Trophoblast cell (in vitro differentiated cells and primary cell): ENCODE results near the gene AGER.

ENCODE experiments used
- DNase-seq, 2 donors: peaks; one replicate each; pipeline ENCODE4 v3.0.0-alpha.2; 2016
- H2AFZ ChIP-seq: 2 replicates; pipeline ENCODE4 v1.6.1; 2013; ENCODE audit warnings: low read length, moderate library complexity, mild to moderate bottlenecking; ENCODE audit not compliant: insufficient read depth, poor library complexity
- H2AK5ac ChIP-seq: 2 replicates; pipeline ENCODE4 v1.6.1; 2013; ENCODE audit warnings: mild to moderate bottlenecking, low read length
- H2BK120ac ChIP-seq: 2 replicates; pipeline ENCODE4 v1.6.1; 2013; ENCODE audit warnings: low read length, mild to moderate bottlenecking, moderate library complexity; ENCODE audit not compliant: insufficient read depth, poor library complexity
- H2BK12ac ChIP-seq: 2 replicates; pipeline ENCODE4 v1.6.1; 2013; ENCODE audit warnings: mild to moderate bottlenecking, low read length, moderate library complexity
- H2BK5ac ChIP-seq: 2 replicates; pipeline ENCODE4 v1.6.1; 2013; ENCODE audit warnings: low read length, low read depth, moderate library complexity, mild to moderate bottlenecking; ENCODE audit not compliant: poor library complexity
- H3K14ac ChIP-seq: 2 replicates; pipeline ENCODE4 v1.6.1; 2013; ENCODE audit warnings: mild to moderate bottlenecking, low read length
- H3K18ac ChIP-seq: 2 replicates; pipeline ENCODE4 v1.6.1; 2013; ENCODE audit warnings: mild to moderate bottlenecking, low read length
- H3K23ac ChIP-seq: 2 replicates; pipeline ENCODE4 v1.6.1; 2013; ENCODE audit warnings: low read length
- H3K27ac ChIP-seq: 2 replicates; pipeline ENCODE4 v1.5.1; 2013; ENCODE audit warnings: low read depth, mild to moderate bottlenecking, inconsistent platforms, low read length, moderate library complexity
- H3K27me3 ChIP-seq: 2 replicates; pipeline ENCODE4 v1.6.1; 2013; ENCODE audit warnings: inconsistent platforms, mild to moderate bottlenecking, low read length, moderate library complexity; ENCODE audit not compliant: insufficient read depth
- H3K36me3 ChIP-seq, 2 experiments: 1 replicate in 1 of 2; 2 replicates in 1 of 2; pipeline ENCODE4 v1.6.1; 2013; ENCODE audit warnings: low read length in 2 of 2, mild to moderate bottlenecking in 2 of 2, moderate library complexity in 1 of 2; ENCODE audit not compliant: insufficient read depth in 2 of 2, control insufficient read depth in 1 of 2
- H3K4ac ChIP-seq: 2 replicates; pipeline ENCODE4 v1.6.1; 2013; ENCODE audit warnings: low read depth, mild to moderate bottlenecking, low read length, moderate library complexity
- H3K4me1 ChIP-seq, 2 experiments: 1 replicate in 1 of 2; 2 replicates in 1 of 2; pipeline ENCODE4 v1.6.1; 2013; ENCODE audit warnings: low read length in 2 of 2, mild to moderate bottlenecking in 2 of 2, moderate library complexity in 1 of 2; ENCODE audit not compliant: insufficient read depth in 2 of 2, control insufficient read depth in 1 of 2
- H3K4me2 ChIP-seq: 2 replicates; pipeline ENCODE4 v1.6.1; 2013; ENCODE audit warnings: inconsistent platforms, mild to moderate bottlenecking, low read length, moderate library complexity
- H3K4me3 ChIP-seq: 2 replicates; pipeline ENCODE4 v1.5.1; 2013; ENCODE audit warnings: mild to moderate bottlenecking, low read depth, low read length, inconsistent platforms
- H3K79me1 ChIP-seq: one replicate; pipeline ENCODE4 v1.6.1; 2013; ENCODE audit warnings: low read length
- H3K79me2 ChIP-seq: 2 replicates; pipeline ENCODE4 v1.6.1; 2013; ENCODE audit warnings: low read length, mild to moderate bottlenecking; ENCODE audit not compliant: control insufficient read depth, insufficient read depth, poor library complexity
- H3K9ac ChIP-seq: 2 replicates; pipeline ENCODE4 v1.6.1; 2013; ENCODE audit warnings: mild to moderate bottlenecking, low read length
- H3K9me3 ChIP-seq: 2 replicates; pipeline ENCODE4 v1.6.1; 2013; ENCODE audit warnings: low read depth, mild to moderate bottlenecking, control low read depth, inconsistent platforms, low read length; ENCODE audit not compliant: insufficient read depth
- H4K12ac ChIP-seq: 2 replicates; pipeline ENCODE4 v1.6.1; 2013; ENCODE audit warnings: low read depth, mild to moderate bottlenecking, low read length, moderate library complexity
- H4K8ac ChIP-seq: 2 replicates; pipeline ENCODE4 v1.6.1; 2013; ENCODE audit warnings: low read depth, mild to moderate bottlenecking, low read length, moderate library complexity
- H4K91ac ChIP-seq: one replicate; pipeline ENCODE4 v1.6.1; 2013; ENCODE audit warnings: low read depth, mild to moderate bottlenecking, low read length, moderate library complexity
- WGBS: extraction: QIAGEN DNeasy Blood & Tissue Kit; methylation state at CpG from one replicate; pipeline ENCODE4 v1.1.7; 2013; ENCODE audit warnings: missing lambda C conversion rate; ENCODE audit not compliant: insufficient read length, insufficient coverage; ENCODE audit errors: extremely low coverage; 5-methylcytosine and 5-hydroxymethylcytosine counted together

AGER gene

DNA sequence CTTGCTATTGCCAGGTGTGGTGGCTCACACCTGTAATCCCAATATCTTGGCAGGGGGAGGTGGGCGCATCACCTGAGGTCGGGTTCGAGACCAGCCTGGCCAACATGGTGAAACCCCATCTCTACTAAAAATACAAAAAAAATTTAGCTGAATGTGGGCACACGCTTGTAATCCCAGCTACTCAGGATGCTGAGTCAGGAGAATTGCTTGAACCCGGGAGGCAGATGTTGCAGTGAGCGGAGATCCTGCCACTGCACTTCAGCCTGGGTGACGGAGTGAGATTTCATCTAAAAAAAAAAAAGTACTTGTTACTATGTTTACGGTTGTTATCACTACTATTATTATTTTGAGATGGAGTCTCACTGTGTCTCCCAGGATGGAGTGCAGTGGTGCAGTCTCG lies 27.2 kb downstream of the AGER start:
- no peak for DNase-seq
- H3K79me1 ChIP-seq, result peaks cover 19% of the 10 kb centered on the region
- H3K4ac ChIP-seq, result no peak overlapping the region
- no peak overlapping the region for H2AFZ ChIP-seq
- no peak overlapping the region for H3K4me2 ChIP-seq
- H3K23ac ChIP-seq, result no peak overlapping the region
- peaks cover 5% of the 10 kb centered on the region for H3K27me3 ChIP-seq
- peaks cover 14% of the 10 kb centered on the region for H3K79me2 ChIP-seq
- H3K9me3 ChIP-seq, result no peaks in the 10 kb centered on the region
- H4K8ac ChIP-seq, result no peak overlapping the region
- H3K36me3 ChIP-seq, result peaks cover 20 to 25% of the 10 kb centered on the region in 2 experiments
- H3K4me3 ChIP-seq, result no peak overlapping the region
- WGBS, result no CpG with 5 or more reads among the region's 9 CpGs
- no peak overlapping the region for H3K18ac ChIP-seq
- no peak overlapping the region for H3K9ac ChIP-seq
- H4K91ac ChIP-seq, result no peak overlapping the region
- H2BK120ac ChIP-seq, result no peak overlapping the region
- no peak overlapping the region for H3K27ac ChIP-seq
- no peak overlapping the region for H2AK5ac ChIP-seq
- H2BK12ac ChIP-seq, result no peak overlapping the region
- no peak overlapping the region for H4K12ac ChIP-seq
- no peak overlapping the region for H3K14ac ChIP-seq
- H2BK5ac ChIP-seq, result no peak overlapping the region
- peaks cover 10 to 11% of the 10 kb centered on the region in 2 experiments for H3K4me1 ChIP-seq

DNA sequence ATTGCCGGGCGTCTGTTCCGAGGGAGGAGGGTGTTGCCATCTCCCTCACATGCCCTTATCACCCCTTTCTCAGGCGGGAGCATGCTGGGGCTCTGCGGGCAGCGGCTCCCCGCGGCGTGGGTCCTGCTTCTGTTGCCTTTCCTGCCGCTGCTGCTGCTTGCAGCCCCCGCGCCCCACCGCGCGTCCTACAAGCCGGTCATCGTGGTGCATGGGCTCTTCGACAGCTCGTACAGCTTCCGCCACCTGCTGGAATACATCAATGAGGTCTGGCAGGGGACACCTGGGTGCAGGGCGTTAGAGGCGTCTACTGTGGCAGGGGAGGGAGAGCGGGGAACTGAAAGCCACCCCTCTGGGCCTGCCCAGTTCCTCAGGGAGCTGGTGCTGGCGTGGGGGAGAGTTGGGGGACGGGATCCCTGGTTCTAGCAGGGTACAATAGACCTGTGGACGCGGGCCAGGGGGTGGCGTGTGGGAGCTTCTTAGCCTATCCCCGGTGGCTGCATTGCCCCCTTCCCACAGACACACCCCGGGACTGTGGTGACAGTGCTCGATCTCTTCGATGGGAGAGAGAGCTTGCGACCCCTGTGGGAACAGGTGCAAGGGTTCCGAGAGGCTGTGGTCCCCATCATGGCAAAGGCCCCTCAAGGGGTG lies 29.4 kb downstream of the AGER start:
- H4K91ac ChIP-seq, result peak overlapping the region; percentile 81
- peak overlapping the region; percentile 59 for H2AK5ac ChIP-seq
- peak overlapping the region; percentile 75 for H3K4ac ChIP-seq
- DNase-seq, result peak; percentile 41 to 68
- peak overlapping the region; percentile 74 for H3K9ac ChIP-seq
- H3K4me3 ChIP-seq, result peak overlapping the region; percentile 82
- H3K23ac ChIP-seq, result no peak overlapping the region
- H2BK120ac ChIP-seq, result peak overlapping the region; percentile 70
- peaks cover 19% of the 10 kb centered on the region for H3K79me1 ChIP-seq
- peak overlapping the region; percentile 84 for H4K12ac ChIP-seq
- peak overlapping the region; percentile 96 for H2AFZ ChIP-seq
- H3K18ac ChIP-seq, result peak overlapping the region; percentile 85
- H3K4me1 ChIP-seq, result peaks cover 10 to 13% of the 10 kb centered on the region in 2 experiments
- peaks cover 20% of the 10 kb centered on the region for H3K27me3 ChIP-seq
- no peaks in the 10 kb centered on the region for H3K9me3 ChIP-seq
- H4K8ac ChIP-seq, result peak overlapping the region; percentile 87
- no peak overlapping the region for H2BK5ac ChIP-seq
- H3K14ac ChIP-seq, result peak overlapping the region; percentile 89
- H3K79me2 ChIP-seq, result peaks cover 14% of the 10 kb centered on the region
- H3K27ac ChIP-seq, result peak overlapping the region; percentile 46
- no CpG with 5 or more reads among the region's 34 CpGs for WGBS
- peak overlapping the region; percentile 96 for H3K4me2 ChIP-seq
- peaks cover 20 to 23% of the 10 kb centered on the region in 2 experiments for H3K36me3 ChIP-seq
- peak overlapping the region; percentile 17 for H2BK12ac ChIP-seq

DNA sequence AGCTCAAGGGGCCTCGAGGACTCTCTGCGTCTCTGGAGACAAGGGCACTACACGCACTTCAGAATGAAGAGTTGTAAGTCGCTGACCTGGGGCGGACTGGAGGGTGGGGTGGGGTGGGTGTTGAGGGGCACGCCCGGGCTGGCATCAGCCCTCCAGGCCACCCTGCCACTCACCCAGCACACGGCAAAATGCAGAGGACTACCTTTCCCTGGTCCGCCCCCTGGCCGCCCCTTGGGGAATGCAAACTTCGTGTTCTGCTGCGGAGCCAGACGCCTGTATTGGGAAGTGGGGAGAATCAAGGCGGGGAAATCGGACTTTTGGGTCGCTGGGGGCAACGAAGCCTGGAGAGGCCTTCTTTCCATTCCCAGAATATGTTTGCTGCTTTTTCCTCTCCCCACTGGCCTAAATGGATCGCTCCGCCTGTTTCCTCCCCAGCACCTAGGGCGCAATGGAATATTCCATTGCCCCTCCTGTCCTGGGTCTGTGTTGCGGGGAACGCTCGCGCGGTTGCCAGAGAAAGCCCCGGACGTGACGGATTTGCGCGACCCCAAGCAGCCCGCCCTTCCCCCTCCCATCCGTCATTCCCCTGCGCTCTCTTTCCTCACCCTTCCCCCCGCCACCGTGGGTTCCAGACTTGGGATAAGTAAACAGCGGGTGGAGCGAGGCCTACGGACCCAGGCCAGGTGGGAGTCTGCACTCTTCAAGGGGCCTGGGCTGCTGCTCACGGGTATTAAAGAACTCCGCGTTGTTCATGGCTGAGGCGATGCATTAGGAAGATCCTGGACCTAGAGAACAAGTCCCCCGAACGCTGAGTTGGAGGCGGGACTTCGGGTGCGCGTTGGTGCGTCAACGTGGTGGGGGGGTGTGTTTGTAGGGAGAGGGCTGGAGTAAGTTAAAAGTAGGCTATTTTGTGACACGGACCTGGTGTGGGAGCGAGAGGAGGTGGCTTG lies 30.2 kb downstream of the AGER start, which contains the start of gene PPT2:
TSS of gene PPT2 (plus strand) at position 578 of the 950 bp plus-strand sequence. CDS start 454 bp downstream, outside the sequence.
- Histone ChIP-seq H3K4me1 (peaks cover 10 to 13% of the 10 kb centered on the region in 2 experiments), H3K36me3 (peaks cover 20 to 23% of the 10 kb centered on the region in 2 experiments), H3K4ac (peak within 1 kb of the TSS; percentile 75), H4K12ac (peak within 1 kb of the TSS; percentile 91), H2BK12ac (peak within 1 kb of the TSS; percentile 32), H2AK5ac (peak within 1 kb of the TSS; percentile 59), H3K9me3 (peaks cover 2% of the 10 kb centered on the region), H3K14ac (peak within 1 kb of the TSS; percentile 89), H3K4me2 (peak within 1 kb of the TSS; percentile 96), H3K18ac (peak within 1 kb of the TSS; percentile 86), H2AFZ (peak within 1 kb of the TSS; percentile 96), H2BK5ac (peak within 1 kb of the TSS; percentile 87), H4K91ac (peak within 1 kb of the TSS; percentile 84), H4K8ac (peak within 1 kb of the TSS; percentile 87), H3K4me3 (peak within 1 kb of the TSS; percentile 82), H3K27ac (peak within 1 kb of the TSS; percentile 75), H3K79me1 (peaks cover 19% of the 10 kb centered on the region), H3K23ac (no peak within 1 kb of the TSS), H3K9ac (peak within 1 kb of the TSS; percentile 78), H3K27me3 (peaks cover 20% of the 10 kb centered on the region), H3K79me2 (peaks cover 14% of the 10 kb centered on the region), H2BK120ac (peak within 1 kb of the TSS; percentile 84)
- peak; percentile 38 to 58 for DNase-seq
- WGBS, result no CpG with 5 or more reads among the region's 52 CpGs
